Peyer's patch (tissue), 4 donors: ENCODE results near the gene ZBTB20.

Source experiments
- POLR2A ChIP-seq, 2 donors: fragments of 450-650 bp; IDR thresholded peaks; one replicate each; pipeline ENCODE4 v1.5.1; 2017; ENCODE audit warnings: antibody characterized with exemption in 2 of 2, mild to moderate bottlenecking in 2 of 2, moderate library complexity in 2 of 2
- TF ChIP-seq, protein P1 (sequence below), 6 experiments: fragments of 450-650 bp in 4 of 6; fragments of 200-600 bp in 2 of 6; sonication (generic) in 1 of 6; IDR thresholded peaks; one replicate each; pipeline ENCODE4 v1.5.1; 2017 to 2019; ENCODE audit warnings: antibody characterized with exemption in 6 of 6, mild to moderate bottlenecking in 3 of 6, moderate library complexity in 1 of 6

DNA sequence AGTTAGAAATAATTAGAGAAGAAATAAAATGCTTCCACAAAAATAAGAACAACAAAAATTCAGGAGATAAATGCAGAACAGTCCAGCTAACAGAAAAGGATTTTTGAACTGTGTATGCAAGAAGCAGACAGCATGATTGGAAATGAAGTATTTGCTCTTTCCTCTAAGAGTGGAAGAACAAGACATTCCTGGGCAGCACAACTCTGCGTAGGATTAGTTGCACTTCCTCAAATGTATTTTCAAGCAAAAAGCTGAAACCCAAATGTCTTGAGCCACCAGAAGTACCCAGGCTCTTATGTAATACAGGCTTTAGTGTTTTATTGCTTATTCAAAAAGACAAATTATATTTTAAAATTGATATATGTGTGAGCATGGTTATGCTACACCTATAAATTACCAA, 127.2 kb downstream of the ZBTB20 start:
- TF ChIP-seq, protein P1, sequence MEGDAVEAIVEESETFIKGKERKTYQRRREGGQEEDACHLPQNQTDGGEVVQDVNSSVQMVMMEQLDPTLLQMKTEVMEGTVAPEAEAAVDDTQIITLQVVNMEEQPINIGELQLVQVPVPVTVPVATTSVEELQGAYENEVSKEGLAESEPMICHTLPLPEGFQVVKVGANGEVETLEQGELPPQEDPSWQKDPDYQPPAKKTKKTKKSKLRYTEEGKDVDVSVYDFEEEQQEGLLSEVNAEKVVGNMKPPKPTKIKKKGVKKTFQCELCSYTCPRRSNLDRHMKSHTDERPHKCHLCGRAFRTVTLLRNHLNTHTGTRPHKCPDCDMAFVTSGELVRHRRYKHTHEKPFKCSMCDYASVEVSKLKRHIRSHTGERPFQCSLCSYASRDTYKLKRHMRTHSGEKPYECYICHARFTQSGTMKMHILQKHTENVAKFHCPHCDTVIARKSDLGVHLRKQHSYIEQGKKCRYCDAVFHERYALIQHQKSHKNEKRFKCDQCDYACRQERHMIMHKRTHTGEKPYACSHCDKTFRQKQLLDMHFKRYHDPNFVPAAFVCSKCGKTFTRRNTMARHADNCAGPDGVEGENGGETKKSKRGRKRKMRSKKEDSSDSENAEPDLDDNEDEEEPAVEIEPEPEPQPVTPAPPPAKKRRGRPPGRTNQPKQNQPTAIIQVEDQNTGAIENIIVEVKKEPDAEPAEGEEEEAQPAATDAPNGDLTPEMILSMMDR (IDR thresholded peaks at IDR 0.05) = no peak
- no peak for TF ChIP-seq POLR2A (IDR thresholded peaks at IDR 0.05)
